NCI-H187 treated with DMSO at 0.1 percent for 48 hours (cell line): Measurements from ENCODE around the gene PAX9.

Experiments used
- DNase-seq: peaks from one replicate; lab custom pipeline; 2025; lab: John Stamatoyannopoulos, UW

Gene PAX9

DNA sequence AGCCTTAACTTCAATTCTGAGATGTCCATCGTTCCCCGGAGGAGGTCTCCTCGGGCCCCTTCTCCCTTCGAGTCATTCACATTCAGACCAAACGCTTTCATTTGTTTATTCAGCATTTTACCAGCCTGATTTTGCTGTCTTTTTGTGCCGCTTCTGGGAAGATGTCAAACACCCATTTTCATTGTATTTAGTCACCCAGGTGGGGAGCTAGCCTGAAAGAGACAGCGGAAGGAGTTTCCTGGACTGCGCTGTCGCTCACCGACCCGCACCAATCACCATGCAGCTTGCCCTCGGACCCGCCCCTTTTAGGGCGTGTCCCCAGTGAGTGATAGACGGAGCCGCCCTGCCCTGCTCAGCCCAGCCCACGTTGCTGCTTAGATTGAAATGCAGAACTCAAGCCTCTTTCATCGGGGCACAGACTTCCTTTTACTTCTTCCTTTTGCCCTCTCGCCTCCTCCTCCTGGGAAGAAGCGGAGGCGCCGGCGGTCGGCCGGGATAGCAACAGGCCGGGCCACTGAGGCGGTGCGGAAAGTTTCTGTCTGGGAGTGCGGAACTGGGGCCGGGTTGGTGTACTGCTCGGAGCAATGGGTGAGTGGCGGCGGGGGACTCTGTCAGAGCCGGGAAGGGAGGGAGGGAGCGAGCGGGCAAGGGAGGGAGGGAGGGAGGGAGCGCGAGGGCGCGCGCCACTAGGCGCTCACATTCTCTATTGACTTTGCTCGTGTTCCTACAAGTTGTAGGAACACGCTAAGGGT lies at the start of gene PAX9:
Gene PAX9 (plus strand): TSS at position 355 of the 752 bp plus-strand sequence. CDS start 230 bp downstream, at position 585.
- peak; percentile 93 for DNase-seq

DNA sequence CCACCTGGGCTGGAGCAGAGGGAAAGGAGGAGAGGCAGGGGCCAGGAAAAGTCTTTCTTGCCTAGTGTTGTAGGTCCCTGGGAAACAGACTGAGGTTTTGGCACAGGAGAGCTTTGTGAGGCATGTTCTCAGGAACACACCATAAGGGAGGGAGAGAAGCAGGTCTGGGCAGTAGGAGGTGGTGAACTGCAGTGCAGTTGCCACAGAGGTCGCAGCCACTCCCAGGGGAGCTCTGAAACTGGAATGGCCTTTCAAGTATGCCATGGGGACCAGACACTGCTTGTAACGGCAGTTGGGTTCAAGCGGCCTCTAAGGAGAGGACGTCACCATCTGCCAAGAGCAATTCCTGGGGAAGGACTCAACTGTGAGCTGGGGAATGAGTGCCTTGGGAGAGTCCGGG lies 43.8 kb upstream of the PAX9 start:
- DNase-seq = no peak

DNA sequence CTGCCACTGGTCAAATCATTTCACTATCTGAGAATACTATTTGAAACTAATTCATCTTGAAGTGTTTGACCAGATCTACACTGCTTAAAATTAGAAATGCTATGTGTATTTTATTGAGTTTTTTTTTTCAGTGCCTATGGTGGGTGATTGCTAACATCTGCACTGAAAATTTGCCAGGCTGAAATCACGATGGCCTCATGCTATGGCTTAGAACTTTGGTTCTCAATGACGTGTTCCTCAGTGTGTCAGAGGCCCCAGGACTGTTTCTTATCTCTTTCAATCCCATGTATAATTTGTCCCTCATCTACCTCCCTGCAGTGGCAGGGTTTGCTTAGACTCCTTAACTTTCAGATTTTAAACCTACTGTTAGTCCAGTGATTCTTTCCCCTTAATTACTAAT lies 43.0 kb upstream of the PAX9 start:
- no peak for DNase-seq

DNA sequence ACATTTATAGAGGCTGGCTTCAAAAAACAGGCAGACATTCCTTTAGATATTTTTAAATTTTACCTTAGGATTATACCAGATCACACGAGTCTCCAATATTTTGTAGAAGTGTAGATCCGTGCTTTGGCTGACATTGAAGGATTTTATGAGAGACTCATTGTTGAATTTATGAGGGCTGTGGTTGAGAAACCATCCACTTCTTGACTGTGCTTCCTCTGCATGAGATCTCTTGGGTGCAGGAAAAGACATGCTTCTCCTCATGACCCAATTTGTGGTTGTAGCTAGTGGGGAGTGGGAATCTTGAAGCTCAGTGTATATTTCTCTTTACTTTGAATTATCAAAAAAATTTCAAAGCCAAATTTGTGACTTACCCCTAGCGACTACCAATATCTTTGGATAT lies 42.5 kb upstream of the PAX9 start:
- DNase-seq = no peak

DNA sequence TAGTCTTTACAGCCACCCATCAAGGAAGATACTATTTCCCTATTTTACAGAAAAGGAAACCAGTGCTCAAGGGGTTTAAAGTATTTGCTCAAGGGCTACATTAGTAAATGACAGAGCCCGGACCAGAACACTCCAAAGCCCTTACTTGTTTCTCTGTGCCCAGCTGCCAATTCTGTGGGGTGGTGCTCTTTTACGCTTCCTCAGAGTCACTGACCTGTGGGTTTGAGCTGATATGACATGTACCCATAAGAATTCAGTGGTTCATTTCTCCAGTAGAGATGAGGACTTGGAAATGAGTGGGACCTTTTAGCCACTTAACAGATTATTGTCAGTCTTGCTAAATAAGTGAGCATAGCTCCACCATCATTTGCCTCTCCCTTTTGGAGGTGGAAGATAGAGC lies 41.8 kb upstream of the PAX9 start:
- DNase-seq = no peak

DNA sequence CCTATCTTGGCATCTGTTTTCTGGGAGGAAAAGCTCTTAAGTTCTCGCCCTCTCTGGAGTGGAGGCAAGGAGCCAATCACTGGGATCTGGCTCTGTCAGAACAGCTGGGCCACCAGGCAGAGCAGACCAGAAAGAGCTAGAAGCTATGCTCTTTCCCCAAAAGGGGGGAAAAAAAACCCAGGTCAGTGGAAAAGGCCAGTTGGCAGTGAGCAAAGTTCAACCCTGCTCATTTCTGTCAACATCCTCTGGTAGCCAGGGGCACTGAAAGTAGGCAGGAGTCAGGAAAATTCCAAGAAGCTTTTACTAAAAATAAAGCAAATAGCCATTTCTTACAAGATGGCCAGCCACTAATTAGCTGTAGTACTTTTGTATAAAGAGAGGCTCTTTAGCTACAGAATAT lies 36.6 kb upstream of the PAX9 start:
- no peak for DNase-seq

DNA sequence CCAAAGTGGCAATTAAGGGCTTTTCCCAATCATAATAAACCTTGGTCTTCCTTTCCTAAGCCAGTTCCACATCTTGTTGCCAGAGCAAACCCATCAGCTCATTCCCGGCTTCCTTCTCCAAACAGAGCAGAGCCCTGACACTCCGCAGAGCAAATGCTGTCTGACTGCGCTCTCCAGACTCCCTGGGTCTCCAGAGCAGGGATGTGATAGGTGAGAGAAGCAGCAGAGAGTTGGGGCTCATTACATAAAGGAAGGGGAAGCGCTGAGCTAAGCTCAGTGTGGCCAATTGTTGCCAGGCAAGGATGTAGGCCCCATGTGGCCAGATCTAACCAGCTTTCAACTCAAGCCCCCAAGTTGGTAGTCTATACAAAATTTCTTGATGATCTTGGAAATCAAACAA lies 36.2 kb upstream of the PAX9 start:
- DNase-seq = no peak

DNA sequence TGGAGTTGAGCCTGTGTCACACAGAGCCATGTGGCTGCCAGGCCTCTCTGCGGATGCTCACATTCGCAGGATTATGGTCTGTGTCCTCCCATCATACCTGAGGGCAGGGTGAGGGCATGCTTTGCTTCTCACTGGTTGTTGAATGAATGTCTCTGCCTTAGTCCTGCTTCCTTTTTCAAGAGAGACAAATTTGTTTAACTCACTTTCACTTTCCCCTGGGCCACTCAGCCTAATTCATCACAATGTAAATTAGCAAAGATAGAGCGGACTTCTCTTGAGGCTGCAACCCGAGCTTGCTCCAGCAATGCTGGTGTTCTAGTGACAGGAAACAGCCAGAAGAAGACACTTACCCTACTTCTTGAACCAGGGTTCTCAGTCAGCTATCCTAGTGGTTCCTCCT lies 35.5 kb upstream of the PAX9 start:
- no peak for DNase-seq

DNA sequence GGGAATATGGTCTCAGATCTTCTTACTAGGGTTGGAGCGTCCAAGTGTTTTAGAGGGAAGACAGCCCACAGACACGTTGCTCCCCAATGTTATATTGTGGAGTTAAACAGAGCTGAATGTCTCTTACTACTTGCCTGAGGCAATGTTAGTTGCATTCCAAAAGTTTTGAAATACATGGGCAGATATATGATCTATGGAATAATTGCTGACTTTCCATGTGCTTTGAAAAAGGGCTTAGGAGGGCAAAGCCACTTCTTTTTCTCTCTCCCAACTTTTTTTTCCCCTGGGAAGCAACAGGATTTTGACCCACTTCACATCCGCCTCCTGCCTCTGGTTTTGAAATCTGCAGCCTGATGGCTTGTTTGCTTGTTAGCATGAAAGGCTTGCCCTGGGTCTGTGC lies 33.7 kb upstream of the PAX9 start:
- DNase-seq = no peak

DNA sequence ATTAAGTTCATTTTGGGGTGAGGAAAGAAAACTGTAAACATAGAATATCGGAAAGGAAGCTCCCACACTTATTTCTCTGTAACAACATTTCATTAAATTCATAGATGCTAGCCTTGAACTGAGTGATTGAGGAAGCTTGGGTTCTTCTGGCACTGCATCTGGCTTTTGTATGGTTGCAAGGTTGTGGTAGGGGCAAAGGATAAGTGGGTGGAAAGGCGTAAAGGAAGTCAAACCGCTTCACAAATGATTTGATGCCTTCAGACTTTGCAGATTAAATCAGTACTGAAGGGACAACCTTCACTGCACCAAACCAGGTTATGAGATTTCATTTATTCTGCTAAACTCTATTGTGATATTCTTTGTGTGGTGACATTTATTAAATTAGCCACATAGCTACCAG lies 28.1 kb upstream of the PAX9 start:
- DNase-seq = no peak

DNA sequence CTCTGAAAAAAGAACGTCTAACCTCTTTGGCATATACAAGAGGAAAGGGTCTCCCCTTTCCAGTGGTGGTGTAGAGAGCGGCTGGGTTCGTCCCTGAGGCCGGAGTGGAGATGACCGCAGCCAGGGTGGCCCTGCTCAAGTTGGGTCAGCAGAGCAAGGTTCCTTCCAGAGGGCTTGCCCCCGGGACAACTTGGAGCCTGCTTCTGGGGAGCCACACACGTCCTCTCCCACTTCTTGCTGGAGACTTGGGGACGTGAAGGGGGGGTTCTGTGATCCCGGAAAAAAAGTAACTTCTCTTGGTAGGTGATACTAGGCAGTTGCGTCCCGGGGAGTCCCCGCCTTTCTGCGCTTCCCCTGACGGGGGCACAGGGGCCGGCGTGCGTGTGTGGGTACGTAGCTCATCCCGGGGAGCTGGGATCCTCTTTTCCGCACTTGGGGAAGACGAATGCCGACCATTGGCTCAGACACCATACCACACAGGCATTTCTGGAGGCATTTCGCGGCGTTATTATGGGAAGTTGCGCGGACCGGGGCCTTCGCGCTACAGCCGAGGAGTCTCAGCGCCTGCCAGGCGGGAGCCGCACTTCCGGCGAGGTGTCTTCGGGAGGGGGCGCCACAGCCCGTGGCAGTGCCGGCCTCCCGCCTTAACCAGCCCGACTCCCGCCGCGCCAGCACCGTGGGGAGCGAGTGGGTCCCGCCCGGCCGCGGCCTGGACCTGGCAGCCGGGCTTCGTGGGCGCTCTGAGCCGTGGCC lies 14.8 kb upstream of the PAX9 start:
- DNase-seq = no peak

DNA sequence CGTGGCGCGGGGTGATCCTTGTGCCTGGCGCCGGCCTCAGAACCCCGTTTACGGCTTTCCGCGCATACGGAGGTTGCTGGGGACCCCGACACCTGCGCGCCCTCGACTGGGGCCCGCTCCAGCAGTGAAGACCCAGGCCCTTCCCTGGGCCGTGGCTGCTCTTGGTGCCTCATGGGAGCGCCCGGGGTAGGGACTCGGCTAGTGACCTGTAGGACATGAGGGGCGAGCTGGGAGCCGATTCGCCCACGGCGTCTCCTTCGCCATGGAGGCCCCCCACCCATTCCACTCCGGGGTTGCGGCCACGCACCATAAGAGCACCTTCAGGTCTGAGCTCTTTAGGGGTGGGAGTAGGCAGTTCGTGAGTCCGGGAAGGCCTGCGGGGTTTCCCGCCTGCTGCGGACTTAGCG lies 14.2 kb upstream of the PAX9 start:
- DNase-seq = no peak

DNA sequence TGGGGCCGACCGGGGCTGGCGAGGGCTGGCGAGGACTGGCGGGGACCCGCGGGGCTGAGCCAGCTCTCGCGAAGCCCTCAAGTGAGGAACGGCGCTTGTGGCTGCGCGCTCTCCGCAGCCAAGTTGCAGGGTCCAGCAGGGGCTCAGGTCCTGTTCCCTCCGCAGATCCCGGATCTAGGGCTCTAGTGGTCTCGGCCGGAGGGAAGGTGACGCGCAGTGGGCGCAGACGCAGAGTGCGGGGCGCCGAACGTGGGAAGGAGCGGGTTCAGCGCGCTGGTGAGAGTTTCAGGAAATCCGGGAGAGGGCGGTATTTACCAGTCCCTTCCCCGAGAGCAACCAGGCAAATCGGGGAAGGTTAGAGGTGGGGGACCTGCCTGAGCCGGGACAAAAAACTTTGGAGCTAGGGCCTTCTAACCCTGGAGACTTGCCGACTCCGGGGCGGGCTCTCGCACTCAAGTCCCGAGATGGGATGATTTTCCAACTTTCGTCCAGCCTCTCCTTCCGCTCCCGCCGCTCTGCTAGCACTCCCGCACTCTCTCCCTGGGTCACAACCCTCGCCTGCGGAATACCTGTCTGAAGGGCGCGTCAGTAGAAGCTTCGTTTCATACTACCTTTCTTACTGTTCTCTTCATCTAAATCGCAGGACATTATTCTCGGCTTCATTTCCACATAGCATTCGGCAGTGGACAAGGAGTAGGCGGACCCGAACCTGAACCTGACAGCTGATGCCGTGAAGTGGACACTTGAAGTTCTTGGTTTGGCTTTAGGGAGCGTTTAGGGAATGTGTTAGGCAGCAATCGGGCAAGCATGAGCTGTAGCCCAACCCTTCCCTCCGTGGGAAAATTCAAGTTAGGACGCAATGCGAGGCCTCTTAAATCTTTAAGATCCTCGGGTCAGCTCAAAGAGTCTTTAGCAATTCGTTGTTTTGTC lies 13.6 kb upstream of the PAX9 start:
- peak; percentile 55 for DNase-seq

DNA sequence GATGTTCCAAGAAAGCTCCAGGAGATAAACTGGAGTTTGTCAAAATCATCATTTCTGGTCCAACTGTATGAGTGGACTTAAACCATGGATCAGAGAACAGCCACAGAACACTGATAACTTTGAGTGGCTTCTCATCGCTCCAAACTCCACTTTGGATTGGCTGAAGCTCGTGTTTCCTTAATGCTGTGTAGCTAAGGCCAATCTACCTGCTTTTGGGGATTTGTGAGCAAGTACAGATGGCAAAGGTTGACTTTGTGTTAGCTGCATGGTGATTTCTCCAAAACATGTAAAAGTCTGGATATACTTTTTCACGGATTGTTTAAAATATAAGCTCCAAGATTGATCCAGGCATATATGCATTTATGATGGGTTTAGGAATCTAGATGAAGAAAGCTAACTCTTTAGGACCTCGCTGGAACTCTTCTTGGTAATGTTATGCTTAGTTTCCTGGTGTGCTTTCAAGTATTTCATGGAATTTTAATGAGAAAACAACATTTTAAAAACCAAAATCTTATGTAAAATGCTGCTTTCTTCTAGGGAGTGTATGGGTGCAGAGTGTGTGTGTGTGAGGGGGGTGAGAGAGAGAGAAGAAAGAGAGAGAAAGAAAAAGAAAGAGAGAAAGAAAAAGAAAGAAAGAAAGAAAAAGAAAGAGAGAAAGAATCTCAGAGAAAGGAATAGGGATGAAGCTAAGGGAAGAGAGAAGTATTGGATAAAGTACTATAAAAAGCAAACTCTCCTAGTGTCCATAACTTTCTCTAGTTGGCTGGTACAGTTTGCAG lies 11.6 kb upstream of the PAX9 start:
- DNase-seq = no peak

DNA sequence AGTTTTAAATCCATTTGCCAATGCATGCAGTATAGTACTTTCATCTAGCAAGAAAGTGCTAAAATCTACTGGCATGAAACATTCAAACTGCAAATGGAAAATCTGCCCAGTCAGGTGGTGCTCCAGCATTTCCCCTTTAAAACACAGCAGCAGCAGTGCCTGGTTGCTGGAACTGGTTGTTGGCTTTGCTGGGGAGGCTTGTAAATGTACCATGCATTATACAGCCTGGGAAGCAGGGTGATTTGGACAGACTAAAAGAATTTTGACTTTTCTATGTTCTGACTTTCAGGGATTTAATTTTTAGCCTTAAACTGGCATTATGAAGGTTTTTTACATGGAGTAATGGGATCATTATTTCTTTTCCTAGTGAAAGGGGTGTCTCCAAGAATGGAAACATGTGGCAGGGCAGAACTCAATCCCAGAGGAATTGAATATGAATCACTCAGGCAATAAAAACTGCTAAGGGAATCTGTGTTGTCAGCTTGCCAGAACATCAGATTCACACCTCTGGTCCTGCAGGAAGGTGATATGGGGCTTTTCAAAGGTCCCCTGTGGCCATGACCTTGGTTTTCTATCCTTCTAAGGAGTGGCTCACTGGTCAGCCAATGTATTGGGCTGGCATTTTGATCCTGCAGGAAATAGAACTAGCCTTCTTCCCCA lies 9.0 kb upstream of the PAX9 start:
- DNase-seq = no peak

DNA sequence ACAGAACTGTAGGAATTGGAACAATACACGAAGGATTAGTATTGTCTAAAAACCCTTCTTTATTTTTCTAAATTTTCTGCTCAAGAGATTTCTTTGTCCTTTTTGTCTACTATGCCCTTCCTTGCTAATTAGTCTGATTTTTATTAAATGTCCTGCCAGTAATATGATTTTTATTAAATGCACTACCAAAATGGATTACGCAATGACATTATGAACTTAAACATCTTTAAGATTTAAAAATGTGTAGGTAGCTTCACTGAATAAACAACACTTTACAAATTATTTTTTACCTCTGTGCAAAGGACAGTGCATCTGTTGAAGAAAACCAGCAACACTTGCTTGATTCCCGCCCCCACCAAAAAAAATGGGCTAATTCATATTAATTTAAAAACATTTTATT lies 8.2 kb upstream of the PAX9 start:
- DNase-seq = no peak

DNA sequence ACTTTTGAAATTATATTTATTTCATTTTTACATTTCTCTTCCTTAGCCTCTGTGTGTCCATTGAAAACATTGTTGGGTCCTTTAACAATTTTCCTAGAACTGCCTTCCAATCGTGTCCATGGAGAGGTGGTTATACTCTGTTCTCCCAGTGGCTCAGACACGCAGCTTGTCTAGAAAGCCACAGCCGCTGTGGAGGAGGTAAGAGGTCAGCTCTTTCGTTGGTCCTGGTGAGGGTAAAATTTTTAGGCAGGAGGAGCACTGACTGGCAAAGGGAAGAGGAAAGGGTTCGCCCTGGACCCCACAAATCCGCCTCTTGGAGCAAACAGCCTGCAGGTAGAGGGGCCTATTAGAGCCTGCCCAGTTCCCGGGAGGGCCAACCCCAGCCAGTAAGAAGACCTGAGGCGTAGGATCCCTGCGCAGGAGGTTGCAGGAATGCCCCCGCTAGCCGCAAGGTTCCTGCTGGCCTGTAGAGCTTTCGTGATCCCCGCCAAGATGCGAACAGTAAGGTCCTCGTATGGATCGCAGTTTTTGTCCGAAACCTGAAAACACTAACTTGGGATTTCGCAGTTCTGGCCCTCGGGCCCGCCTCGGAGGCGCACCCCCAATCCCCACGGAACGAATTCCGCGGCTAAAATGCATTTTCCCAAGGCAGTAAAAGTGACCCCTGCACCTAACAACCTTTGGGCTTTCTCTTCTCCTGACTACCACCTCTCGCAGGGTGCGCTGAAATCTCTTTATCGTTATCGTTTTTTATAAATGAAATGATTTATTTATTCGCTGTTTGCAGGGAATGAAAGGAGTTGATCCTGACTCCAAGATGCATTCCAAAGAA lies 7.5 kb upstream of the PAX9 start:
- DNase-seq = no peak

DNA sequence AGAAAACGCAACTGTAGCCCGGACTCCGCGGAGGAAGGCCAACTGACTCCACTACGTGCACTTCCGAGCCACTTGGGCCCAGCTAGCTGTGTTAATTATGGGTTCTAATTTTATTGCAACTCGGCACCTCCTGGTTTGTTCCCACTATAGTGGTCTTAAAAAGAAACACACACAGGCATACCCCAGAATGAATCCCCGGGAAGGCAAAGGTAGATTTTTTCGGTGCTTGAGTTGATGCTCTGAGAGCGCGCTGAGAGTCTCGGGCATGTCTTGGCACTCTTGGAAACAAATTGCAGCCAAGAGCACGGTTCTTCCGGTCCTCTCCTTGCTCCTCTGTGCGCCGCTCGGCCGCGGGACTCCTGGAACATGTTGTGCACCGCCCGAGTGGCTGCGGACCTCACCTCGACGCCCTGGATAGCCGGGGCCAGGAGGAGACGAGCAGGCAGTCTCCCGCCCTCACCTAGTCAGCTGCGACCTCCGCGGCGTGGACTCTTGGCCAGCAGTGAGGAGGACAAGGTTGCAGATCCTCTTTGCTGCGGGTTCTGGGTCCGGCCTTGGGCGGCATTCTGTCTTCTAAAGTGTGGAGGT lies 6.8 kb upstream of the PAX9 start:
- DNase-seq = no peak

DNA sequence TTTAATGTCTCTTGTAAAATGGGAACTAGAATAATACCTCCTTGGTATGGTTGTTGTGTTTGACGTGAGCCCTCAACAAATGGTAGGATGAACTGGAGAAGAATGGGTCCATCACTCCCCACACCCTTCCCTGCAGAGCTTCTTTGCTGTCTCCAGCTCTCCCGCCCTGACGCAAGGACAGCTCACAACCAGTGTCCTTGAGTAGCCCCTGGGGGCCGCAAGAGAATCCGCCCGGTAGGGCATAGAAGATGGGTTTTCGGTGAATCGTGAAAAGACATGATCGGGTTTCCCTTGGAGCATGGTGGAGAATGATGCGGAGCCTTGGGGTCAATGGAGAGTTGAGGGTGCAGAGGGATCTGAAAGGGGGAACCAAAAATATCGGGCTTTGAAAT lies 6.1 kb upstream of the PAX9 start:
- no peak for DNase-seq
